Stimulated activated CD8-positive, alpha-beta memory T cell treated with anti-CD3 and anti-CD28 coated beads, Interleukin-2, amount 100 ng/mL, for 48 hours (primary cell): ENCODE data around the gene VPS26A.

Source experiments
- DNase-seq, 2 donors: peaks; one replicate each; pipeline ENCODE4 v3.0.0-alpha.2; 2020; ENCODE audit warnings: low read depth in 2 of 2

The VPS26A gene

GRCh38 chr10:69123747-69124562, at the start of gene VPS26A:
Gene VPS26A (plus strand): TSS chr10:69124178. CDS start chr10:69124278, 100 bp downstream.
- DNase-seq, result peak; percentile 99

DNA sequence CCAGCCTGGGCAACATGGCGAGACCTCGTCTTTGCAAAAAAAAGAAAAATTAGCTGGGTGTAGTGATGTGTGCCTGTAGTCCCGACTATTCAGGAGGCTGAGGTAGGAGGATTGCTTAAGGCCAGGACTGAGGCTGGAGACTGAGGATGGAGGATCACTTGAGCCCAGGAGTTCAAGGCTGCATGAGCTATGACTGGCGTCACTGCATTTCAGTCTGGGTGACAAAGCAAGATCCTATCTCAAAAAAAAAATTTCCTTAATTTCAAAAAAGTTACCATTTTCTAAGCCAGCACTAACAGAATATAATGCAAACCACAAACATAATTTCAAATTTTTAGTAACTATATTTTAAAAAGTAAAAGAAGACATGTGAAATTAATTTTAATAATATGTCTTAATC, 49.4 kb upstream of the VPS26A start:
- DNase-seq, result no peak

GRCh38 chr10:69075431-69075830, 48.5 kb upstream of the VPS26A start:
- no peak for DNase-seq

DNA sequence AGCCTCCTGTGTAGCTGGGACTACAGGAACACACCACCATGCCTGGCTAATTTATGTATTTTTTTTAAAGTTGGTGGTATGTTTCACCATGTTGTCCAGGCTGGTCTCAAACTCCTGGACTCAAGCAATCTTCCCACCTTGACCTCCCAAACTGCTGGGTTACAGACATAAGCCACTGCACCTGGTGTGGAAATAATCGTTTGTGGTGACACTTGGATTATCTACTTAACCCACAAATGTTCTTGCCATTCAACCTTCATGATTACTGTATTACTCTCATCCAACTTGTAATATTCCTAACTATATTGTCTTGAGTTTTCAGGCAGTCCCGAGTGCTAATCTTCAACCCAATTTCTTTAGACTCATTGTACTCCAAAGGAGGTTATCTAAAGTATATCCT, 45.7 kb upstream of the VPS26A start:
- DNase-seq, result no peak

GRCh38 chr10:69080226-69080625, 43.8 kb upstream of the VPS26A start:
- DNase-seq, result no peak

GRCh38 chr10:69086001-69086509, 37.9 kb upstream of the VPS26A start:
- DNase-seq, result no peak

DNA sequence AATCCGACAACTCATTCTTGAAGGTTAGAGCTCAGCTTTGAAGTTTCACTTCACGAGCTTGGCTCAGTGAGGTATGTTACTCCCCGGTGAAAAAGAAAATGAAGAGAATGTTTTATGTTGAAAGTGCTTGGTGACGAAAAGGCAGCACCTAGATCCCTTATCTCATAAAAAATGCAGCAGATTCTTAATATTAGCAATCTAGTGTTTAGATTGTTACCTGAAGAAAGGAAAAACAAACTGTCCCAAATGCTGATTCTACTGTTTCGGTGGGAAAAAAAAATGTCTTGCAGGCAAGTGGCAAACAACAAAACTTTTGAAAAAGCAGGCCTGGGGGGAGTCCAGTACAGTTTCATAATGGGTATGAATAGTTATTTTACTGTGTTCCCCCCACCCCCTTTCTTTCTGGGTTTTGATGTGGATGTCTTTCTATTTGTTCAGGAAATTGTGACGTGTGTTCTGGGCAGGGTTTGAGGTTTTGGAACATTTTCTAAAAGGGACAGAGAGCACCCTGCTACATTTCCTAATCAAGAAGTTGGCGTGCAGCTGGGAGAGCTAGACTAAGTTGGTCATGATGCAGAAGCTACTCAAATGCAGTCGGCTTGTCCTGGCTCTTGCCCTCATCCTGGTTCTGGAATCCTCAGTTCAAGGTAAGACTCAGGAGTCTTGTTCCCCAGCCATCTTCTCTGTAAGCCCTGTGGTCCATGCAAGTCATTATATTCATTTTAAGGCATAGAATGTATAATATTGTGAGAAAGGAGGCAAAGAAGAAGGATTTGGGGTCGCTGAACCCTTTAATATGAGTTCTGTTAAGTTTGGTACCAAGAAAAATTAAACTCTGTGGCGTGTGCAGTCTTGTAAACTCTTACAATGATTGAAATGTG, 36.1 kb upstream of the VPS26A start, which contains the start of gene SRGN:
Gene SRGN (plus strand): TSS at position 514 of the 881 bp plus-strand sequence. CDS start 55 bp downstream, at position 569.
- DNase-seq, result peak in 1 of 2 donors; percentile 55

GRCh38 chr10:69088471-69088769, 35.6 kb upstream of the VPS26A start:
- DNase-seq, result no peak

- DNase-seq, result no peak
Observed at GRCh38 chr10:69088801-69089501, 35.0 kb upstream of the VPS26A start.

DNA sequence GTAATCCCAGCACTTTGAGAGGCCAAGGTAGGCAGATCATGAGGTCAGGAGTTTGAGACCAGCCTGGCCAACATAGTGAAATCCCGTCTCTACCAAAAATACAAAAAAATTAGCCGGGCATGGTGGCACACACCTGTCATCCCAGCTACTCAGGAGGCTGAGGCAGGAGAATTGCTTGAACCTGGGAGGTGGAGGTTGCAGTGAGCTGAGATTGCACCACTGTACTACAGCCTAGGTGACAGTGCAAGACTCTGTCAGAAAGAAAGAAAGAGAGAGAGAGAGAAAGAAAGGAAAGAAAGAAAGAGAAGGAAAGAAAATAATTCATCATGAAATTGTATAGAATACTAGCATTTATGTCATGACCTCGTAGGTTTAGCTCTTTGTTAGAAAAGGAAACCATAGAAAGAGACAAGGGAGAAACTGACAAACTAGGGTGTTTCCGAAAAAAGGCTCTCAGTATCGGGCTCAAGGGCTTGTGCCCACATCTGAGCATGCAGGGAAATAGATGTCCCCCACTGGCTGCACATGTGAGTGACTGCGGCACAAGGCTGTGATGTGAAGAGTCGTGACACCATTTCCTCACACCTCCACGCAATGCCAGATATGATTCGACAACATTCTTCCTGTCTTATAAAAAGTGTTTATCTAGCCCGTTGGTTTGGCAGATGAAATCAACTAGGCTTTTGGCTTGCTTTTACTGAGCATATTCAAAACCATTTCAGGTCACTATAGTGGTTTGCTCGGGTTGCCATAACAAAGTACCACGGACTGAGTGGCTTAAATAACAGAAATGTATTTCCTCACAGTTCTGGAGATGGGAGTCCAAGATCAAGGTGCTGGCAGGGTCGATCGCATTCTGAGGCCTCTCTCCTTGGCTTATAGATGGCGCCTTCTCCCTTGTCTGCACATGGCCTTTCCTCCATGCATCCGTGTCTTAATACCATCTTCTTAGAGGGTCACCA, 34.1 kb upstream of the VPS26A start:
- peak; percentile 53 to 66 for DNase-seq

- no peak for DNase-seq
Observed at GRCh38 chr10:69090685-69091084, 33.3 kb upstream of the VPS26A start.

- no peak for DNase-seq
Observed at GRCh38 chr10:69091143-69091651, 32.8 kb upstream of the VPS26A start.

- peak; percentile 35 to 60 for DNase-seq
Observed at GRCh38 chr10:69092959-69093850, 30.8 kb upstream of the VPS26A start.

DNA sequence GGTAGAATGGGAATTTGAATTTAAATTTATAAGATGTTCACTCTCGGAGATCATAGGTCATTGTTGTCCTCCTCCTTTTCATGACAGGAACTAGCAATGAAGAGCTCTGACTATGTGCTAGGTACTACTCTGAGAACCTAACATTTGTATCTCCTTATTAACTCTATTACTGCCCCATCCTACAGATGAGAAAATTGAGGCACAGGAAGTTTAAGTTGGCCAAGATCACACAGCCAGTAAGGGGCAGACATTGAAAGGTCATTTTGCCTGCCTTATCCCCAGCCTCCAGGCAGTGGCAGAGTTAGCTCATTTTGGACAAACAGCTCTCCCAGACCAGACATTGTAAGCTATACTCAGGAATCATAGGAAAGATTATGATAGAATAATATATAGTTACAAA, 30.0 kb upstream of the VPS26A start:
- DNase-seq, result no peak

DNA sequence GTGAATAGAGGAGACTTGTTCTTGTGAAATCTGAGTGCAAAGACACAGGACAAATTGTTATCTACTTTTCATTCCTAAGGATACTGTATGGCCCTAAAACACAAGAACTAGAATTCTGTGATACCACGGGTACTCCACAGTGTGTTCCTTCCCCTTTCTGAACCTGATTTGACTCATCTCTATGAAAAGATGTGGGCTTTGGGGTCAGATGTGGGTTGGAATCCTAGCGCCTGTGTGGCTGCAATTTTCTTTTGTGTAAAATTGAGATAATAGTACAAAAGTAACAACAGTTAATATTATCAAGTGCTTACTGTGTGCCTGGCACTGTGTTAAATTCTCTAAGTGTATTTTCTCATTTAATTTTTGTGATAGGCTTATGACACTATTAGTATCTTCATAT, 27.9 kb upstream of the VPS26A start:
- no peak for DNase-seq

DNA sequence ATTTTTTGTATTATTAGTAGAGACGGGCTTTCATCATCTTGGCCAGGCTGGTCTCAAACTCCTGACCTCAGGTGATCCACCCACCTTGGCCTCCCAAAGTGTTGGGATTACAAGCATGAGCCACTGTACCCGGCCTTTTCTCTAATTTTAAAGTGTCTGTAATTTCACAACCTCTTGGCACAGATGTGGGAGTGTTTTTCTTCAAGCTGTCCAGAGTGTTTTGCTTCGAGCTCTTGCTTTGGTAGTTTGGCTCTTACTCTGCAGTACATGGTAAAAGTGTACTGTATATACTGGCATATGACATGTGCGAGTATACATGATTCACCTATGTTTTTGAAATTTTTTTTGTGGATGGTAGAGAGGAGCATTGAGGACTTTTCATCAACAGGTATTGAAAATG, 26.2 kb upstream of the VPS26A start:
- DNase-seq, result no peak

- no peak for DNase-seq
Observed at GRCh38 chr10:69100136-69100872, 23.7 kb upstream of the VPS26A start.

GRCh38 chr10:69101451-69102095, 22.4 kb upstream of the VPS26A start:
- peak in 1 of 2 donors; percentile 9 for DNase-seq
